ENCODE results near the gene BCAR1.
"Not testable (repeated sequence)": the region's sequence is repeated elsewhere in the genome, so short reads cannot be mapped to it uniquely, and the experiment has no call there.

Gene BCAR1

GRCh38 chr16:75224306-75225082 is 26.9 kb downstream of the BCAR1 start:
- no peak for DNase-seq (ENCODE audit: low spot score)

GRCh38 chr16:75223129-75223528 is 28.3 kb downstream of the BCAR1 start:
- not testable (repeated sequence) for DNase-seq (ENCODE audit: low spot score)

- no peak for DNase-seq (ENCODE audit: low spot score)
Observed at GRCh38 chr16:75222271-75222783, 29.1 kb downstream of the BCAR1 start.

- no peak for DNase-seq (ENCODE audit: low spot score)
Observed at GRCh38 chr16:75219838-75220237, 31.6 kb downstream of the BCAR1 start.

- no peak for DNase-seq (ENCODE audit: low spot score)
Observed at GRCh38 chr16:75219088-75219487, 32.3 kb downstream of the BCAR1 start.

- DNase-seq (ENCODE audit: low spot score), result no peak
Observed at GRCh38 chr16:75218256-75219076, 33.0 kb downstream of the BCAR1 start, which contains the start of gene CTRB1. TSS of gene CTRB1 (plus strand) at chr16:75218988. CDS start at chr16:75219008, 20 bp downstream.

GRCh38 chr16:75217389-75217851 is 34.0 kb downstream of the BCAR1 start:
- DNase-seq (ENCODE audit: low spot score), result no peak

GRCh38 chr16:75216576-75216975 is 34.8 kb downstream of the BCAR1 start:
- DNase-seq (ENCODE audit: low spot score), result no peak

- no peak for DNase-seq (ENCODE audit: low spot score)
Observed at GRCh38 chr16:75216127-75216526, 35.3 kb downstream of the BCAR1 start.

- DNase-seq (ENCODE audit: low spot score), result not testable (repeated sequence)
Observed at GRCh38 chr16:75211286-75211685, 40.1 kb downstream of the BCAR1 start.

GRCh38 chr16:75209944-75210343 is 41.5 kb downstream of the BCAR1 start:
- DNase-seq (ENCODE audit: low spot score), result no peak

GRCh38 chr16:75209514-75209913 is 41.9 kb downstream of the BCAR1 start:
- DNase-seq (ENCODE audit: low spot score), result not testable (repeated sequence)

GRCh38 chr16:75208861-75209505 is 42.4 kb downstream of the BCAR1 start:
- DNase-seq (ENCODE audit: low spot score), result no peak

GRCh38 chr16:75208242-75208825 is 43.1 kb downstream of the BCAR1 start:
- no peak for DNase-seq (ENCODE audit: low spot score)

GRCh38 chr16:75207831-75208230 is 43.6 kb downstream of the BCAR1 start:
- DNase-seq (ENCODE audit: low spot score), result no peak

- DNase-seq (ENCODE audit: low spot score), result no peak
Observed at GRCh38 chr16:75206749-75207451, 44.5 kb downstream of the BCAR1 start, which contains the start of gene CTRB2. TSS of gene CTRB2 (minus strand) at chr16:75207161. CDS start at chr16:75207141, 20 bp downstream.

- not testable (repeated sequence) for DNase-seq (ENCODE audit: low spot score)
Observed at GRCh38 chr16:75205961-75206748, 45.3 kb downstream of the BCAR1 start.

GRCh38 chr16:75205438-75205837 is 46.0 kb downstream of the BCAR1 start:
- not testable (repeated sequence) for DNase-seq (ENCODE audit: low spot score)

GRCh38 chr16:75204905-75205304 is 46.5 kb downstream of the BCAR1 start:
- DNase-seq (ENCODE audit: low spot score), result not testable (repeated sequence)

GRCh38 chr16:75204410-75204758 is 47.0 kb downstream of the BCAR1 start:
- DNase-seq (ENCODE audit: low spot score), result no peak
